HG02642 (cell line): ENCODE measurements around the gene UBE2G2.

Source experiments
- ATAC-seq: cut with Tn5 transposase; IDR thresholded peaks from one replicate; pipeline ENCODE4 v1.9.1; 2021; ENCODE audit warnings: mild to moderate bottlenecking; ENCODE audit not compliant: unreplicated experiment, poor library complexity

The UBE2G2 gene

DNA sequence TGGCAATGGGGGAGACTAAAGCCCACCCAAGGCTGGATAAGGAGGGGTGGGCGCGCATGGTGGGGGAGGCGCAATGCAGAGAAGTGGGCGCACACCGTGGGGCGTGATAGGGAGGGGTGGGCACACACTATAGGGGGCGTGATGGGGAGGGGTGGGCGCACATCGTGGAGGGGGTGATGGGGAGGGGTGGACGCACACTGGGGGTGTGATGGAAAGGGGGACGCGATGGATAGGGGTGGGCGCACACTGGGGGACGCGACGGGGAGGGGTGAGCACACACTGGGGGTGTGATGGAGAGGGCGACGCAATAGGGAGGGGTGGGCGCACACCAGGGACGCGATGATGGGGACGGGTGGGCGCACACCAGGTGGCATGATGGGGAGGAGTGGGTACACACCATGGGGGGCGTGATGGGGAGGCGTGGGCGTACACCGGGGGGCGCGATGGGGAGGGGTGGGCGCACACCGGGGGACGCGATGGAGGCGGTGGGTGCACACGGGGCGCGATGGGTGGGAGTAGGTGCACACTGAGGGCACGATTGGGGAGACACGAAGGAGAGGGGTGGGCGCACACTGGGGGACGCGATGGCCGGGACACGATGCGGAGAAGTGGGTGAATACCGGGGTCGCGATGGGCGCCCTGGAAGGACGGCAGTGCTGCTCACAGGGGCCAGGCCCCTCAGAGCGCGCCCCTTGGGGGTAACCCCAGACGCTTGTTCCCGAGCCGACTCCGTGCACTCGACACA is 15.3 kb upstream of the UBE2G2 start:
- no peak for ATAC-seq

DNA sequence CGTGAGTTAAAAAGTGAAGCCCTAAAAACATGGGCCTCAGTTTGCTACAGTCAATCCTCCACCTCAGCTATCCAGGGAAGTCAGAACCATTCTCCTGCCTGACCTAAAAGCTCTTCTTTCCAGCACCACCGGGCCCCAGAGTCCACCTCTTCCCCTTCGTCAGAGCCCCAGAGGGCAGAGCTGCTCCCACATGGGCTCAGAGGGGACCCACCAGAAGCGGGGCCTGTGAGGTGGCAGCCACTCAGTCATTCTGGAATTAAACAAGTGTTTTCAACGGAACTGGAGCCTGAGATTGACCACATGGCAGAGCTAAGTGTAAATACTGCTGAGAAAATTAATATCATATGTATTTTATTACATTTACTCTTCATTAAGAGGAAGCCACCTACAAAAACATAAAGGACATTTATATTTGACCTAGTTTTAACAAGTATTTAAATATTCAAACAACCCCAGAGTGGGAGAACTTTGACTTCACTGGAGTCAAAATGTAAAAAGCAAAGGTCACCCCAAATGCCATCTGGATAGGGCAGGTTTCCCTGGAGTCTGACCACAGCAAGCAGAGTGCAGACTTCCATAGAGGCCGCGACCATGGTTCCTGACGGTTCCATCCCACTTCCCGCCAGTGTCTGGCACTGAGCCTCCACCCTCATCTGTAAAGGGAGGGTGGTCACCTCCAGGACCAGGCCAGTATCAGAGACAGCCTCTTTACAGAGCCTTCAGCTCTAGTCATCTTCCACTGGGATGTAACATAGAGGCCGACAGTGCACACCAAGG is 14.4 kb upstream of the UBE2G2 start:
- no peak for ATAC-seq

DNA sequence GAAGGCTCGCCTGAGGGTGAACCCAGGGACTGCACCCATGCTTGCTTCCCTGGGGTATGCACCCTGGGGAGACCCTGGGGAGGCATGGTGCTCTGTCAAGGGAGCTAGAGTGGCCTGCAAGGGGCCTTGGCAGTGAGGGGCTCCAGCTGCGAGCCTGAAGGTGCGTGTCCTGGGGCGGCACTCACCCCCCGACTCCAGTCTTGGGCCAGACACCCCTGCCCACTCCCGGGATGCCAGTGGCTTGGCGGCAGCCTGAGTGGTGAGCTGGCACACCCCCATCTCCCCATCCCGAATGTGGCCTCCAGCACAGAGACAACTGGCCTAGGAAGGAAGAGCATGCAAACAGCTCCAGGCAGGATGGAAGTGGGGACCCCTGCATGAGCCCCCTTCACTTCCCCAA is 13.6 kb upstream of the UBE2G2 start:
- ATAC-seq, result no peak

DNA sequence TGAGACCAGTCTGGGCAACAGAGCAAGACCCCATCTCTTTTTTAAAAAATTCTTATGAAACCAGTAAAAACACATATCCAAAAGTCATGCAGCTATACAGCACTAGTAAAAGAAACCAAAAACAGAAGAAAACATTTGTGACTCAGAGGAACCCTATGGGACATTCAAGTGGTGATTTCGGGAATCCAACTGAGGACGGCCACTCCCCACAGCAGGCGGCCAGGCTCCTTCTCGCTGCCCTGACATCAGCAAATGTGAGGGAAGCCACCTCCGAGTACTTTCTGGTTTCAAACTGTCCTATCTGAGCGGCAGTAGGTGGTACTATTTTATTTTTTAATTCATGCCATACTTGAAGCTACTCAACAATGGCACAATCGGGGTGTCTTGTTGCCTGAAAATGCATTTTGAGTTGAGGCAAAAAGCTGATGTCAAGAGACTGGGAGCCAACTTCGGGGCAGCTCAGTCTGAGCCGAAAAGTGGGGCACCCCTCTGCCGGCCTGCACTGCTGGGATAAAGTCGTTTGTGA is 12.9 kb upstream of the UBE2G2 start:
- no peak for ATAC-seq

DNA sequence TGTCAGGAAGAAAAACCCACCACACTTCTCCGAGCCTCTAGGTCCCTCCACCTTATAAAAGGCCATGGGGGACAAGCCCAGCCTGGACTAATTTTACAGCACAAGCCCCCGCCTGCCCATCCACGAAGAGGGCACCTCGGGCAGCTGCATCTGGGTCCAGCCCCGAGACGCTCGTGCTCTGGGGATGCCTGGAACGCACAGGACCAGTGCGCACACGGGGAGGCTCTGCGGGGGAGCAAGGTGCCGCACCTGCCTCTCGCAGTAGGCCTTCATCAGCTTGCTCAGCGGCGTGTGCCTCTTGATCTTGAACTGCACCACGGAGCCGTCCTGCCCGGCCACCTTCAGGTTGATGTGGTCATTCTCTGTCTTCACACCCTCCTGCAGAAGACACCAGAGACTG is 12.1 kb upstream of the UBE2G2 start:
- ATAC-seq, result no peak

DNA sequence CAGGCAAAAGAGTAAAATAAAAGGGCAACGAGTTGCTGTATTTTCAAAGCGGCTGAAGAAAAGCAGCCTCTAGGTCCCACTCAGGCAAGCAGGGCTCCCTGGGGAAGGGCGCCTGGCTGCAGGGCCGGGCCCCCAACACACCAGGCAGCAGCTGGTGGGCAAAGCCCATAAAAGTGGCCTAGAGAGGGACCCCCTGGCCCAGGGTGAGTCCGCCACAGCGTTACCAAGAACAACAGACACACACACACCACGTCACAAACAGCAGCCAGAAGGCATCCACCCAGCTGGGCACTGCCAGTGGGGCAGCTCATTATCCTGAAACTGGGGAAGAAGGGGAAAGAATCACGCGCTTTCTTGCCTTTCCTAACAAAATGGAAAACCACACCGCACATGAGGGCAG is 11.5 kb upstream of the UBE2G2 start:
- no peak for ATAC-seq

DNA sequence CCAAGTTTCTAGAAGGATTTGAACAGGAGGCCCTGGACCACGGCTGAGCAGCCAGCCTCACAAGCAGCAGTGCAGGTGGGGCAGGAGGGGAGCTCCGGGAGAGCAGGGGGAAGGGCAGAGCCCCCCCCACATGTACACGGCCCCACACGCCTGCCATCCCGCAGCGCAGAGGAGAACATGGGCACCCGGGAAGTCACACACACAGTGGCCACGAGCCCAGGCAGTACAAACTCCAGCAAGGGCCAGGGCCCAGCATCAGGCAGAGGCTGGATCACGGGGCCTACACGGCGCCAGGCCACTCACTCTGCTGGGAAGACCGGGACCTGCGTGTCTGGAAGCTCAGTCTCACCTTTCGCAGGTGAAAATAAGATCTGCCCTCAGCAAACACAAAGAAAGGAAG is 11.0 kb upstream of the UBE2G2 start:
- ATAC-seq, result no peak

DNA sequence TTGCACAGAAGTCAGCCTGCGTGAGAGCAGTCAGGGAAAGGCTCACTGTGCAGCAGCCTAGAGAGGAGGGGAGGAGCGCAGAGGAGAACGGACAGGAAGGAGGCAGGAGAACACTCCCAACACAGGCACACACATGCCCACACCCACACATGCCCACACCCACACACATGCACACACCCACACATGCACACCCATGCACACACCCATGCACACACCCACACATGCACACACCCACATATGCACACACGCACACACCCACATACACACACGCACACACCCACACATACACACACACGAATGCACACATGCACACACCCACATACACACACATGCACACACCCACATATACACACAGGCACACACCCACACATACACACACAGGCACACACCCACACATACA is 9.2 kb upstream of the UBE2G2 start:
- no peak for ATAC-seq

DNA sequence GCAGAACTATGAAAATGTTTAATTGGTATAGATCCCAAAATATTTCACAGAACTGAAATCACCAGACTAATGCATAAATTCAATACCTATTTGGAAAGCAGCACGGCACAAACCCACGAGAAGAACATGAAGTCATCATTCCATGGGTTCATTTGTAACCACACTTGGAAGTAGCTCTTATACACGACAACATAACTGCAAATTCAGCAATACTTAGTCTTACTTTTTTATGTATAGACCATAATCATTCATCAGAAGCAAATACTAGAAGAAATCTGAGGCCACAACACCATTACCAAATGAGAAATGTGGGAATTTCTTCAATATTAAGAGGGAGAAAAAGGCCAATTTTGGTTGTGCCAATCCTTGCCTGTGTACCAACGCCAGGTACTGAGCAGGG is 4.2 kb upstream of the UBE2G2 start:
- ATAC-seq, result no peak

DNA sequence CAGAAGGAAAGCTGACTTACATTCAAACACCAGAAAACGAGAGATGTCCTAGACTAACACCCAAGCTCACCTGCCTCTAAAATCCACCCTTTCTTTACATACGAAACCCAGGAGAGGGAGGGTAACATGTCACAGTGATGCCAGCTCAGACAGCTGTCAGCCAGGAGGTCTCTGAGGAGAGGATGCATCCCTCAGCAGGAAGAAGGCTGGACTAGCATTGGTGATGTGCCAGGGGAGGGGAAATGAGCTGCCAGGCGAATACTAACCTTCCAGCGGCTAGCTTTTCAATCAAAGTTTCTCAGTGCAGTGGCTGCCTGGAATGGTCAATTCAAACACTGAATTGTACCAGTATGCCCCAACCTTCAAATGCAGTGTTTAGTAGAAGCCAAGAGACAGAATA is 3.6 kb upstream of the UBE2G2 start:
- ATAC-seq, result no peak

DNA sequence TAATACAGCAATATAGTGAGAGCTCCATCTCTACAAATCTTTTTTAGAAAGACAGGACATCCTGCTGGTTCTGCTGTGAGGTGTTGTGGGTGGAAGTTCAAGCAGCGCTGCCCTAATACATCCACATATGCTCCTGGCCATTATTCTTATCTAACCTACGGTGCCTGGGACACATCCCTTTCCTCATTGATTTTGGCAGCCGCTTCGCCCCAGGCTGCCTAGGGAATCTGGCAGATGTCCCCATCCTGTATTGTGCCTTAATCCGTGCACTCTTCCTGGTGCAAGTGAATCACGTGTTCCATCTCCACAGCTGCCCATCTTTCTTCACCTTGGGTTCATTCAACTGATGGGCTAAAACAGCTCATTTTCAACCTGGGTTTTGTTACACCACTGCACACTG is 3.1 kb upstream of the UBE2G2 start:
- ATAC-seq, result no peak

DNA sequence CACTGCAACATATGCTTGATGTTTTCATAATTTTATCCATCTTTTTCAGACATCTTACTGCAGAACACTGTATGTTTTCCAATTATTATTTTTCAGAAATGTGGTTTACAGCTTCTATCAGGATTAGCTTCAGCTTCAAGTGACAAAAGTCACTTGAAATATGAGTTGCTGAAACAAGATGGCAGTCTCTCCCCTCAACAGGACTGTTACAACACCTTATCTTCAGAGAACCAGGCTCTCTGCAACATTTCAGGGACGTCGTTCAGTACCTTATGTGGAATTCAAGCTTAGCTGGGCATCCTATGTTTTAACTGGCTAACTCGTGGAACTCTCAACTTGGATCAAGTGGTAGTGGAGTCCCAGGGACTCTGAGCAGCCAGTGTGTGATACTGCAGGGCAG is 2.0 kb upstream of the UBE2G2 start:
- ATAC-seq, result no peak

DNA sequence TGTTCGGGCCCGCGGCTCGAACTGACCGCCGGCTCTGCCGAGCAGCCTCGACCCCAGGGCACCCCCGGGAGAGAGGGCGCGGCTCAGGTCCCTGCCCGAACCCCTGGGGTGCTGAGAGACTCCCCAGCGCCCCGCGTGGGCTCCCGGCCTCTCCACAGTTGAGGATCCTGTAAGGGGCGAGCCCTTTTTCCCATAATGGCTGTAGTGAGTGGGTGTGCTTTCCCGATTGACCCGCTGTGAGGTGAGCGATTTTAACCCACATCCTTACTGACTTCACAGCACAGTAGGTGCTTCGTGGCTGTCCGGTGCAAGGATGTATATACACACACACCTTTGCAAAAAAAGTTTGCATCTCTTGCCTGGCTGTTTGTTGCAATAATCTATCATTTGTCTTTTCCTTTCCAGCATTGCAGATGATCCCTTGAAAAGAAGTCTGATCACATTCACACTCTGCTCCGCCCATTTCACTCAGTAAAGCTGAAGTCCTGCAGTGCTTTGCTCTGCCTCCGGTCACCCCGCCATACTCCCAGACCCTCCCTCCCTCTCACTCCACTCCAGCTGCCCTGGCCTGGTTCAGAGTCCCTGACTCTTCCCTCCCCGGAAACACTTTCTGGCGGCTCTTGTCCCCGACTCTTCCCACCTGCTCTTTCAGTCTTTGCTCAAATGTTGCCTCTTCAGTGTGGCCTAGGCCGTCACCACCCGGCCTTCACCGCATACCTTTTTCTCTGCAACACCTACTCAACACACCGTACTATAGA is 955 bp upstream of the UBE2G2 start:
- peak; percentile 18 for ATAC-seq

DNA sequence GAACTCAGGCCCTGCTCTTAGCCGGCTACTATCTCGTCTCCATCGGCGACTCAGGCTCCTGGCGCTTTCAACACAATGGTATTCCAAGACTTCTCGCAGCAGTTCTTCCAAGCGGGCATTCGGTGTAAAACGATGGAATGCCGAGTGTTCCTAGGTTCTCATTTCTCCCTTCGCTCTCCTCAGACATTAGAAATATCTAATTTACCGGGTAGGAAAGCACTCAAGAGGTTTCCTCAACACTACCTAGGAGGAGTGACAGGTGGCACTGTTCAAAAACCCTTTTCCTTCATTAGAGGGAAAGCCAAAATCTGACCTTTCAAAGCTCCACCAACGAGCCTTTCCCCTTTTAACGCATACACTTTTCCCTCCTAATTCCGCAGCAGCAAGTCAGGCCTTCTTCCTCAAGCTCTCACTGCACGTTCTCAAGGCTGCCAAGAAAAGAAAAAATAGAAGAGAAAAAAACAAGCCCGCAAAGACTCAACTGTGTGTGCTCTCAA is 601 bp downstream of the UBE2G2 start:
- no peak for ATAC-seq

DNA sequence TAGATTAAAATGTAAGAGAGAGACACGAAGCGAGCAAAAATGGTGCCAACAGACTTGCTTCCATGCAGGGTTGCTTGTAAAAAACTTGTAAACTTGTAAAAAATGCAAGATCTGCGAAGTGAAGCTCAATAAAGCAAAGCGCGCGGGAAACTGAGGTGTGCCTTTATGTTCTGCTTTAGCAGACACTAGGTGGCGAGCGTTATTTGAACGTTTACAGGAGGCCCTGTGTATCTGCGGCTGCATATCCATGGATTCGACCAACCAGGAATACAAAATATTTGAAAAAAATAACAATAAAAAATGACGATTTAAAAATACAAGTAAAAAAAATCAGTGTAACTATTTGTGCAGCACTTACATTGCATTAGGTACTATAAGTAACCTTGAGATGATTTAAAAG is 1.5 kb downstream of the UBE2G2 start:
- ATAC-seq, result no peak

DNA sequence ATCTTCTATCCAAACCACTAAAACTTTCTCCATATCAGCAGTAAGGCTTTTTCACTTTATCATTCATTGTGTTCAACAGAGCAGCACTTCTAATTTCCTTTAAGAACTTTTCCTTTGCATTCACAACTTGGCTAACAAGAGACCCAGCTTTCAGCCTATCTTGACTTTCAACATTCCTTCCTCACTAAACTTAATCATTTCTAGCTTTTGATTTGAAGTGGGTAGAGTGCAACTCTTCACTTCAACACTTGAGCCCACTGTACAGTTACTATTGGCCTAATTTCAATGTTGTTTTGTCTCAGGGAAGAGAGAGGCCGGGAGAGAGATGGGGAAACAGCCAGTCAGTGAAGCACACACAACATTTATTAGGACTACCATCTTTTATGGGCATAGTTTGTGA is 2.0 kb downstream of the UBE2G2 start:
- no peak for ATAC-seq

DNA sequence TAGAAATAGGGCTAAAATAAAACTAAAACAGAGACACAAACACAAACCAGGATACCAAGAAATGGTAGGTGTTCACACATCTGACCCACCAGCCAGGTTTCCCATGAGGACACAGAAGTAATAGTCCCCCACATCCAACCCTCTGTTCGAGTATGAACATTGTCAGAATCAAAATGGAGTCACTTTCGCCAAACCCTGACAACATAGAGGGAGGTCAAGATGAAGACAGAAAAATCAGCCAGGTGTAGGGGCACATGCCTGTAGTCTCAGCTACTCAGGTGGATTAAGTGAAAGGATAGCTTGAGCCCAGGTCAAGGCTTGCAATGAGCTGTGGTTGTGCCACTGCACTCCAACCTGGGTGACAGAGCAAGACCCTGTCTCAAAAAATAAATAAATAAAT is 3.8 kb downstream of the UBE2G2 start:
- no peak for ATAC-seq

DNA sequence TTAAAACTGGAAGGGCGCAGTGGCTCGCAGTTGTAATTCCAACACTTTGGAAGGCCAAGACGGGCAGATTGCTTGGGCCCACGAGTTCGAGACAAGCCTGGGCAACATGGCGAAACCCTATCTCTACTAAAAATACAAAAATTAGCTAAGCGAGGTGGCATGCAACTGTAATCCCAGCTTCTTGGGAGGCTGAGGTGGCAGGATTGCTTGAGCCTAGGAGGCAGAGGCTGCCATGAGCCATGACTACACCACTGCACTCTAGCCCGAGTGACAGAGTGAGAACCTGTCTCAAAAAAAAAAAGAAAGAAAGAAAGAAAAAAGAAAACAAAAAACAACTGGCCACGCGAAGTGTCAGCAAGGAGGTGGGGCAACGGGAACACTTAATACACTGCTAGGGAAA is 6.3 kb downstream of the UBE2G2 start:
- ATAC-seq, result no peak

DNA sequence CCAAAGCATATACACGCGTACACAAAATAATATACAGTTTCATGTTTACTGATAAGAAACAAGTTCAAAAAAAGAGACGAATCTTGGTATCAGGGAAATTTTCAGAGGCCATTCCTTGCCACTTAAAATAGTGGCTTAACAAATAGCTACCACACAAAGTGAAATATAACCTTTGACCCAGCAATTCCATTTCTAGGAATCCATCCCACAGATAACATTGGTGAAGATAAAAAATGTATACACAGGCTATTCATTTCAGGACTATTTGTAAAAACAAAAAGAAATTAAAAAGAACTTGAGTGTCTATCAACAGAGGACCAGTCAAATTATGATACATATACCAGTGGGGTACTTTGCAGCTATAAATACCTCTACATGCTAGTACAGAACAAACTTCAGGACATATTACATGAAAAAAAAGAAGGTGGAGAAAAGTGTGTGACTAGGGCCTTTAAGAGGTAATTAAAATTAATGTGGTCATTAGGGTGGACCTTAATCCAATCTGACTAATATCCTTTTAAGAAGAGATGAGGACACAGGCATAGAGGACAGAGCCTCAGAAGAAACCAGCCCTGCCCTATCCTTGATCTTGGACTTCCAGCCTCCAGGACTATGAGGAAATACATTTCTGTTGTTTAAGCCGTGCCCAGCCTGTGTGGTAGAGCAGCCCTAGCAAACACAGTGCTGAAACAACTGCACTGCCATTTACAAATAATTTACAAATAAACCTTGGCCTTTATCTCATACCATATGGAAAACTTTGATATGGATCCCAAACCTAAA is 7.8 kb downstream of the UBE2G2 start:
- ATAC-seq, result no peak
